Neural progenitor cell (in vitro differentiated cells): ENCODE data around the gene PTH2. TPM values are rescaled to one million over a fixed set of nuclear protein-coding genes. Genes with fewer than 3 reads are reported as not detected.

ENCODE experiments used
- DNase-seq: peaks from one replicate; pipeline ENCODE4 v3.0.0-alpha.2; 2016; ENCODE audit warnings: low spot score
- H2AFZ ChIP-seq: fragments of 200-600 bp; sonication (generic); replicated peaks from 2 replicates; pipeline ENCODE4 v1.6.1; 2016; ENCODE audit warnings: antibody characterized with exemption
- H3F3A ChIP-seq: fragments of 200-600 bp; sonication (generic); 2 replicates; pipeline ENCODE4 v1.6.1; 2016; ENCODE audit warnings: antibody characterized with exemption, low read depth
- H3K27ac ChIP-seq: fragments of 200-600 bp; sonication (generic); 2 replicates; pipeline ENCODE4 v1.5.1; 2016; ENCODE audit warnings: mild to moderate bottlenecking
- H3K27me3 ChIP-seq: fragments of 200-600 bp; sonication (generic); 2 replicates; pipeline ENCODE4 v1.6.1; 2016; ENCODE audit warnings: mild to moderate bottlenecking, moderate library complexity
- H3K36me3 ChIP-seq: fragments of 200-600 bp; sonication (generic); 2 replicates; pipeline ENCODE4 v1.5.1; 2016
- H3K4me1 ChIP-seq: fragments of 200-600 bp; sonication (generic); 2 replicates; pipeline ENCODE4 v1.6.1; 2016; ENCODE audit warnings: mixed run types
- H3K4me2 ChIP-seq: fragments of 200-600 bp; sonication (generic); 2 replicates; pipeline ENCODE4 v1.6.1; 2016
- H3K4me3 ChIP-seq: fragments of 200-600 bp; sonication (generic); 2 replicates; pipeline ENCODE4 v1.5.1; 2016
- H3K79me2 ChIP-seq: fragments of 200-600 bp; sonication (generic); 2 replicates; pipeline ENCODE4 v1.6.1; 2016; ENCODE audit warnings: low read depth
- H3K9ac ChIP-seq: fragments of 200-600 bp; sonication (generic); 2 replicates; pipeline ENCODE4 v1.6.1; 2016
- H3K9me3 ChIP-seq: fragments of 200-600 bp; sonication (generic); 2 replicates; pipeline ENCODE4 v1.5.1; 2016; ENCODE audit warnings: low read depth
- H4K20me1 ChIP-seq: fragments of 200-600 bp; sonication (generic); 2 replicates; pipeline ENCODE4 v1.6.1; 2016; ENCODE audit warnings: low read depth
- H3K27ac Mint-ChIP-seq: 3 replicates; pipeline ENCODE4 v1.8.0; 2021; ENCODE audit warnings: mixed read lengths
- H3K27me3 Mint-ChIP-seq: 2 replicates; pipeline ENCODE4 v1.8.0; 2022; ENCODE audit warnings: low read depth, mild to moderate bottlenecking, inconsistent platforms, moderate library complexity, mixed read lengths; ENCODE audit not compliant: insufficient read depth
- H3K36me3 Mint-ChIP-seq: 3 replicates; pipeline ENCODE4 v1.8.0; 2021; ENCODE audit warnings: mixed read lengths
- H3K4me1 Mint-ChIP-seq: 3 replicates; pipeline ENCODE4 v1.8.0; 2021; ENCODE audit warnings: mixed read lengths
- H3K4me3 Mint-ChIP-seq: 3 replicates; pipeline ENCODE4 v1.8.0; 2021; ENCODE audit warnings: mild to moderate bottlenecking, moderate library complexity, mixed read lengths
- H3K9me3 Mint-ChIP-seq: 3 replicates; pipeline ENCODE4 v1.8.0; 2020; ENCODE audit warnings: mixed read lengths
- CTCF ChIP-seq: fragments of 200-600 bp; sonication (generic); IDR thresholded peaks from 2 replicates; pipeline ENCODE4 v1.5.1; 2017; ENCODE audit warnings: antibody characterized with exemption, mild to moderate bottlenecking
- EZH2 ChIP-seq: fragments of 200-600 bp; sonication (generic); IDR thresholded peaks from 2 replicates; pipeline ENCODE4 v1.6.1; 2017; ENCODE audit warnings: antibody characterized with exemption, mild to moderate bottlenecking, moderate library complexity
- EZH2phosphoT487 ChIP-seq: fragments of 200-600 bp; sonication (generic); IDR thresholded peaks from 2 replicates; pipeline ENCODE4 v1.6.1; 2017; ENCODE audit warnings: antibody characterized with exemption
- total RNA-seq: library from RNA; depleted of rRNA; stranded (reverse); fragments of >200 nt; gene quantifications from 2 replicates; pipeline ENCODE4 v1.2.3, GENCODE V29; 2015; ENCODE audit warnings: low replicate concordance

The PTH2 gene
- total RNA-seq, 1 donor from 2014 or later = not detected

GRCh38 chr19:49469828-49470614 is 46.8 kb upstream of the PTH2 start:
- no peak for TF ChIP-seq EZH2
- no peak for TF ChIP-seq EZH2phosphoT487
- no peak for TF ChIP-seq CTCF

GRCh38 chr19:49468746-49469447 is 45.7 kb upstream of the PTH2 start:
- no peak for TF ChIP-seq EZH2phosphoT487
- TF ChIP-seq EZH2 = no peak
- no peak for TF ChIP-seq CTCF
- Mint-ChIP-seq H3K27ac (peak overlapping the region; percentile 87), H3K36me3 (peaks cover 7% of the 10 kb centered on the region), H3K27me3 (peaks cover 6% of the 10 kb centered on the region), H3K4me1 (peaks cover 6% of the 10 kb centered on the region), H3K4me3 (peak overlapping the region; percentile 46), H3K9me3 (no peaks in the 10 kb centered on the region)
- peak; percentile 94 for DNase-seq
- no peaks in the 10 kb centered on the region for H3K36me3 ChIP-seq
- no peaks in the 10 kb centered on the region for H4K20me1 ChIP-seq
- peaks cover 7% of the 10 kb centered on the region for H3K4me1 ChIP-seq
- peaks cover 13% of the 10 kb centered on the region for H3F3A ChIP-seq
- H3K4me2 ChIP-seq = no peak overlapping the region
- H3K27me3 ChIP-seq = no peaks in the 10 kb centered on the region
- H3K4me3 ChIP-seq = no peak overlapping the region
- H2AFZ ChIP-seq = no peak overlapping the region
- no peak overlapping the region for H3K9ac ChIP-seq
- no peak overlapping the region for H3K27ac ChIP-seq
- H3K9me3 ChIP-seq = no peaks in the 10 kb centered on the region
- H3K79me2 ChIP-seq = no peaks in the 10 kb centered on the region

More at GRCh38 chr19:49469828-49470614, 46.8 kb upstream of the PTH2 start:
- peaks cover 6% of the 10 kb centered on the region for H3K4me1 Mint-ChIP-seq
- Histone ChIP-seq H3K4me3 (no peak overlapping the region), H2AFZ (no peak overlapping the region), H3K4me2 (no peak overlapping the region), H3K27ac (no peak overlapping the region), H3K79me2 (no peaks in the 10 kb centered on the region), H3K9me3 (no peaks in the 10 kb centered on the region), H3K36me3 (no peaks in the 10 kb centered on the region), H3K9ac (no peak overlapping the region), H3K27me3 (peaks cover 10% of the 10 kb centered on the region), H4K20me1 (no peaks in the 10 kb centered on the region), H3F3A (peaks cover 13% of the 10 kb centered on the region), H3K4me1 (peaks cover 13% of the 10 kb centered on the region)
- peaks cover 6% of the 10 kb centered on the region for H3K27me3 Mint-ChIP-seq
- no peak for DNase-seq
- no peaks in the 10 kb centered on the region for H3K9me3 Mint-ChIP-seq
- H3K4me3 Mint-ChIP-seq = no peak overlapping the region
- H3K36me3 Mint-ChIP-seq = peaks cover 7% of the 10 kb centered on the region
- H3K27ac Mint-ChIP-seq = no peak overlapping the region

GRCh38 chr19:49468199-49468598 is 45.0 kb upstream of the PTH2 start:
- no peaks in the 10 kb centered on the region for H3K27me3 ChIP-seq
- Mint-ChIP-seq H3K27me3 (peaks cover 3% of the 10 kb centered on the region), H3K4me1 (peaks cover 6% of the 10 kb centered on the region), H3K4me3 (no peak overlapping the region), H3K27ac (no peak overlapping the region), H3K36me3 (peaks cover 7% of the 10 kb centered on the region), H3K9me3 (no peaks in the 10 kb centered on the region)
- no peak overlapping the region for H3K4me2 ChIP-seq
- H3K9me3 ChIP-seq = no peaks in the 10 kb centered on the region
- H3K79me2 ChIP-seq = no peaks in the 10 kb centered on the region
- H3K36me3 ChIP-seq = no peaks in the 10 kb centered on the region
- no peaks in the 10 kb centered on the region for H4K20me1 ChIP-seq
- no peak for TF ChIP-seq CTCF
- no peak for TF ChIP-seq EZH2phosphoT487
- TF ChIP-seq EZH2 = no peak
- no peak for DNase-seq
- no peak overlapping the region for H3K27ac ChIP-seq
- H3K9ac ChIP-seq = no peak overlapping the region
- no peak overlapping the region for H2AFZ ChIP-seq
- H3F3A ChIP-seq = peaks cover 13% of the 10 kb centered on the region
- peaks cover 7% of the 10 kb centered on the region for H3K4me1 ChIP-seq
- H3K4me3 ChIP-seq = no peak overlapping the region
